Dermis blood vessel endothelial cell (primary cell): ENCODE measurements around the gene RABGEF1. TPM values are rescaled to one million over a fixed set of nuclear protein-coding genes. Genes with fewer than 3 reads are reported as not detected.

Experiments used
- DNase-seq: peaks from one replicate; pipeline ENCODE4 v3.0.0; 2010
- total RNA-seq: library from RNA; depleted of rRNA; stranded (reverse); fragments of >200 nt; gene quantifications from 2 replicates; pipeline ENCODE4 v1.2.3, GENCODE V29; 2014

Gene RABGEF1
- total RNA-seq, 1 donor from 2014 or later = 33.2 TPM

- DNase-seq = no peak
These were observed 120.2 kb downstream of the RABGEF1 start for GRCh38 chr7:66860767-66861166.

Other genes with a start within 250 kb of the RABGEF1 start
- 6.2 and 6.5 TPM in 2 replicates for gene KCTD7, start 111.9 kb upstream of the RABGEF1 start, total RNA-seq
- gene TMEM248, start 180.5 kb downstream of the RABGEF1 start, total RNA-seq = 92.6 and 97.2 TPM in 2 replicates